CD4-positive, alpha-beta memory T cell (primary cell): ENCODE results near the gene LRP6. TPM values are rescaled to one million over a fixed set of nuclear protein-coding genes. Genes with fewer than 3 reads are reported as not detected.

Experiments used
- CTCF ChIA-PET: fragments of 350-600 bp; sonication (Branson Sonifier 250); formaldehyde crosslinking; loops from one replicate; lab custom pipeline; 2021; ENCODE audit warnings: inconsistent platforms; ENCODE audit not compliant: partially characterized antibody; lab: Charles Lee
- POLR2A ChIA-PET: fragments of 350-600 bp; sonication (Branson Sonifier 250); formaldehyde crosslinking; loops from one replicate; lab custom pipeline; 2021; ENCODE audit not compliant: partially characterized antibody; lab: Charles Lee
- DNase-seq, 5 donors: peaks; one replicate each; pipeline versions ENCODE4 v3.0.0 to v3.0.0-alpha.2; 2020 to 2022; ENCODE audit warnings: mixed read lengths in 1 of 5
- H3K27ac ChIP-seq: one replicate; pipeline ENCODE4 v1.7.0; 2013; ENCODE audit warnings: low read depth, low read length
- H3K27me3 ChIP-seq: 2 replicates; pipeline ENCODE4 v1.7.0; 2013; ENCODE audit warnings: mild to moderate bottlenecking, low read length, moderate library complexity; ENCODE audit not compliant: insufficient read depth
- H3K36me3 ChIP-seq: 2 replicates; pipeline ENCODE4 v1.7.0; 2013; ENCODE audit warnings: mild to moderate bottlenecking, low read length, moderate library complexity; ENCODE audit not compliant: insufficient read depth
- H3K4me1 ChIP-seq: 2 replicates; pipeline ENCODE4 v1.7.0; 2013; ENCODE audit warnings: mild to moderate bottlenecking, low read length, moderate library complexity; ENCODE audit not compliant: insufficient read depth
- H3K4me3 ChIP-seq, 2 donors: one replicate each; pipeline ENCODE4 v1.7.0; 2013; ENCODE audit warnings: low read length in 2 of 2, mild to moderate bottlenecking in 1 of 2
- H3K9me3 ChIP-seq, 2 donors: one replicate each; pipeline ENCODE4 v1.7.0; 2013; ENCODE audit warnings: low read length in 2 of 2, control low read depth in 1 of 2; ENCODE audit not compliant: control insufficient read depth in 1 of 2
- H3K27ac Mint-ChIP-seq, 7 donors: one replicate each; pipeline ENCODE4 v1.8.0; 2020 to 2021; ENCODE audit warnings: mixed read lengths in 7 of 7, mild to moderate bottlenecking in 6 of 7, inconsistent platforms in 3 of 7, moderate library complexity in 3 of 7
- H3K27me3 Mint-ChIP-seq, 2 donors: one replicate each; pipeline ENCODE4 v1.8.0; 2020 to 2021; ENCODE audit warnings: mixed read lengths in 2 of 2
- H3K36me3 Mint-ChIP-seq, 2 donors: one replicate each; pipeline ENCODE4 v1.8.0; 2020 to 2021; ENCODE audit warnings: mixed read lengths in 2 of 2, inconsistent platforms in 1 of 2, mild to moderate bottlenecking in 1 of 2
- H3K4me1 Mint-ChIP-seq, 4 donors: one replicate each; pipeline ENCODE4 v1.8.0; 2020 to 2021; ENCODE audit warnings: mixed read lengths in 4 of 4, mild to moderate bottlenecking in 1 of 4
- H3K4me3 Mint-ChIP-seq, 8 donors: one replicate each; pipeline ENCODE4 v1.8.0; 2020 to 2021; ENCODE audit warnings: mixed read lengths in 8 of 8, mild to moderate bottlenecking in 7 of 8, moderate library complexity in 6 of 8, inconsistent platforms in 3 of 8
- H3K9me3 Mint-ChIP-seq, 8 donors: one replicate each; pipeline ENCODE4 v1.8.0; 2020 to 2021; ENCODE audit warnings: mixed read lengths in 8 of 8, mild to moderate bottlenecking in 5 of 8, inconsistent platforms in 3 of 8, moderate library complexity in 1 of 8
- intact Hi-C: fragments of 100-400 bp; cut with micrococcal nuclease; formaldehyde crosslinking; loops from one replicate; pipeline ENCODE4 v1.15.1; 2023
- polyA plus RNA-seq, 2 donors: library from polyadenylated mRNA; unstranded; fragments of 300-500 nt; fragmentation: Illumina TruSeq; gene quantifications; one replicate each; pipeline ENCODE4 v1.2.3, GENCODE V29; 2021
- total RNA-seq, 2 experiments: library from RNA; stranded (reverse); gene quantifications; one replicate each; pipeline ENCODE4 v1.2.3, GENCODE V29; 2021

The LRP6 gene
- total and polyA plus RNA-seq, 4 experiments from 2014 or later = 0.45 to 4.0 (median 2.9) TPM

- H3K9me3 Mint-ChIP-seq = peaks cover 0 to 31% (median 18%) of the 10 kb centered on the region in 8 donors
- no peak overlapping the region for H3K27ac ChIP-seq
- peaks cover 8 to 42% of the 10 kb centered on the region in 2 donors for H3K36me3 Mint-ChIP-seq
- CTCF ChIA-PET = no interaction called here
- DNase-seq = no peak
- H3K27me3 Mint-ChIP-seq = peaks cover 5 to 10% of the 10 kb centered on the region in 2 donors
- POLR2A ChIA-PET = no interaction called here
- no peaks in the 10 kb centered on the region for H3K4me1 Mint-ChIP-seq
- H3K27me3 ChIP-seq = no peaks in the 10 kb centered on the region
- H3K9me3 ChIP-seq = no peaks in the 10 kb centered on the region
- H3K27ac Mint-ChIP-seq = no peak overlapping the region
- H3K4me3 ChIP-seq = no peak overlapping the region
- no peaks in the 10 kb centered on the region for H3K4me1 ChIP-seq
- no peak overlapping the region for H3K4me3 Mint-ChIP-seq
- H3K36me3 ChIP-seq = no peaks in the 10 kb centered on the region
- intact Hi-C loops = no loop called here
Measured at GRCh38 chr12:12198124-12198523, 68.7 kb downstream of the LRP6 start.

- H3K4me1 ChIP-seq = no peaks in the 10 kb centered on the region
- DNase-seq = no peak
- H3K27ac ChIP-seq = no peak overlapping the region
- H3K4me3 ChIP-seq = no peak overlapping the region
- Mint-ChIP-seq H3K4me3 (no peak overlapping the region), H3K27me3 (peaks cover 5 to 10% of the 10 kb centered on the region in 2 donors), H3K27ac (no peak overlapping the region), H3K36me3 (peaks cover 8 to 33% of the 10 kb centered on the region in 2 donors), H3K4me1 (no peaks in the 10 kb centered on the region), H3K9me3 (peaks cover 0 to 31% (median 18%) of the 10 kb centered on the region in 8 donors)
- no peaks in the 10 kb centered on the region for H3K36me3 ChIP-seq
- ChIA-PET CTCF (interaction anchor here (0.8 kb wide), 1 partner anchor 648 kb away, joined by 3 read pairs; no protein-coding TSS in a partner anchor), POLR2A (no interaction called here)
- intact Hi-C loops = no loop called here
- no peaks in the 10 kb centered on the region for H3K9me3 ChIP-seq
- no peaks in the 10 kb centered on the region for H3K27me3 ChIP-seq
Measured at GRCh38 chr12:12197128-12197527, 69.7 kb downstream of the LRP6 start.

- Histone ChIP-seq H3K36me3 (no peaks in the 10 kb centered on the region), H3K4me1 (no peaks in the 10 kb centered on the region), H3K27ac (no peak overlapping the region), H3K27me3 (no peaks in the 10 kb centered on the region), H3K4me3 (no peak overlapping the region), H3K9me3 (no peaks in the 10 kb centered on the region)
- CTCF ChIA-PET = no interaction called here
- intact Hi-C loops = no loop called here
- no peak for DNase-seq
- no peak overlapping the region for H3K4me3 Mint-ChIP-seq
- H3K9me3 Mint-ChIP-seq = peaks cover 0 to 31% (median 17%) of the 10 kb centered on the region in 8 donors
- H3K4me1 Mint-ChIP-seq = no peaks in the 10 kb centered on the region
- POLR2A ChIA-PET = no interaction called here
- H3K27me3 Mint-ChIP-seq = peaks cover 7 to 10% of the 10 kb centered on the region in 2 donors
- no peak overlapping the region for H3K27ac Mint-ChIP-seq
- H3K36me3 Mint-ChIP-seq = peaks cover 8 to 24% of the 10 kb centered on the region in 2 donors
Measured at GRCh38 chr12:12195516-12195915, 71.3 kb downstream of the LRP6 start.

- H3K4me3 Mint-ChIP-seq = no peak overlapping the region
- H3K27me3 Mint-ChIP-seq = peaks cover 7 to 8% of the 10 kb centered on the region in 2 donors
- intact Hi-C loops = no loop called here
Measured at GRCh38 chr12:12195081-12195480, 71.8 kb downstream of the LRP6 start.

GRCh38 chr12:12194206-12194605, 72.6 kb downstream of the LRP6 start:
- Mint-ChIP-seq H3K4me3 (no peak overlapping the region), H3K36me3 (peaks cover 2 to 16% of the 10 kb centered on the region in 2 donors), H3K9me3 (peaks cover 0 to 25% (median 12%) of the 10 kb centered on the region in 8 donors), H3K27me3 (peaks cover 7 to 8% of the 10 kb centered on the region in 2 donors), H3K27ac (no peak overlapping the region), H3K4me1 (no peaks in the 10 kb centered on the region)
- H3K4me3 ChIP-seq = no peak overlapping the region
- no peak for DNase-seq
- no peaks in the 10 kb centered on the region for H3K27me3 ChIP-seq
- H3K4me1 ChIP-seq = no peaks in the 10 kb centered on the region
- no peak overlapping the region for H3K27ac ChIP-seq
- ChIA-PET CTCF (interaction anchor here (1.1 kb wide), 1 partner anchor 13 kb away, joined by 3 read pairs; no protein-coding TSS in a partner anchor), POLR2A (no interaction called here)
- H3K9me3 ChIP-seq = no peaks in the 10 kb centered on the region
- intact Hi-C loops = no loop called here
- no peaks in the 10 kb centered on the region for H3K36me3 ChIP-seq

More at GRCh38 chr12:12195081-12195480, 71.8 kb downstream of the LRP6 start:
- ChIA-PET POLR2A (no interaction called here), CTCF (no interaction called here)
- no peak for DNase-seq
- H3K27ac ChIP-seq = no peak overlapping the region
- no peaks in the 10 kb centered on the region for H3K4me1 ChIP-seq
- no peaks in the 10 kb centered on the region for H3K36me3 ChIP-seq
- no peaks in the 10 kb centered on the region for H3K4me1 Mint-ChIP-seq
- no peak overlapping the region for H3K4me3 ChIP-seq
- no peak overlapping the region for H3K27ac Mint-ChIP-seq
- peaks cover 0 to 27% (median 13%) of the 10 kb centered on the region in 8 donors for H3K9me3 Mint-ChIP-seq
- H3K9me3 ChIP-seq = no peaks in the 10 kb centered on the region
- H3K36me3 Mint-ChIP-seq = peaks cover 4 to 20% of the 10 kb centered on the region in 2 donors
- no peaks in the 10 kb centered on the region for H3K27me3 ChIP-seq

- no peak overlapping the region for H3K27ac Mint-ChIP-seq
- Histone ChIP-seq H3K27me3 (no peaks in the 10 kb centered on the region), H3K4me3 (no peak overlapping the region), H3K4me1 (no peaks in the 10 kb centered on the region), H3K36me3 (no peaks in the 10 kb centered on the region), H3K9me3 (no peaks in the 10 kb centered on the region), H3K27ac (no peak overlapping the region)
- ChIA-PET CTCF (no interaction called here), POLR2A (no interaction called here)
- intact Hi-C loops = no loop called here
- no peak for DNase-seq
- peaks cover 0 to 17% of the 10 kb centered on the region in 2 donors for H3K36me3 Mint-ChIP-seq
- no peaks in the 10 kb centered on the region for H3K9me3 Mint-ChIP-seq
- peaks cover 3 to 4% of the 10 kb centered on the region in 2 donors for H3K27me3 Mint-ChIP-seq
- no peak overlapping the region for H3K4me3 Mint-ChIP-seq
- no peaks in the 10 kb centered on the region for H3K4me1 Mint-ChIP-seq
Measured at GRCh38 chr12:12191008-12191407, 75.8 kb downstream of the LRP6 start.

GRCh38 chr12:12190087-12190809, 76.6 kb downstream of the LRP6 start:
- Mint-ChIP-seq H3K4me1 (no peaks in the 10 kb centered on the region), H3K27me3 (peaks cover 3 to 4% of the 10 kb centered on the region in 2 donors), H3K4me3 (no peak overlapping the region), H3K36me3 (peaks cover 0 to 17% of the 10 kb centered on the region in 2 donors), H3K9me3 (no peaks in the 10 kb centered on the region), H3K27ac (no peak overlapping the region)
- no peaks in the 10 kb centered on the region for H3K36me3 ChIP-seq
- no peak overlapping the region for H3K4me3 ChIP-seq
- H3K9me3 ChIP-seq = no peaks in the 10 kb centered on the region
- no peaks in the 10 kb centered on the region for H3K4me1 ChIP-seq
- ChIA-PET POLR2A (no interaction called here), CTCF (interaction anchor here (1.0 kb wide), 1 partner anchor 39 kb away, joined by 3 read pairs; no protein-coding TSS in a partner anchor)
- no peak overlapping the region for H3K27ac ChIP-seq
- no peaks in the 10 kb centered on the region for H3K27me3 ChIP-seq
- intact Hi-C loops = no loop called here
- no peak for DNase-seq
